Stimulated activated CD8-positive, alpha-beta memory T cell treated with anti-CD3 and anti-CD28 coated beads, Interleukin-7, amount 100 ng/mL, for 1 hour (primary cell): ENCODE measurements around the gene SHLD1.
"Not testable (repeated sequence)": the region's sequence is repeated elsewhere in the genome, so short reads cannot be mapped to it uniquely, and the experiment has no call there.

Source experiments
- DNase-seq, 2 donors: peaks; one replicate each; pipeline ENCODE4 v3.0.0-alpha.2; 2020; ENCODE audit warnings: low read depth in 2 of 2

SHLD1 gene

GRCh38 chr20:5780846-5781217 lies 30.6 kb downstream of the SHLD1 start:
- no peak for DNase-seq

- DNase-seq = not testable (repeated sequence)
Measured at GRCh38 chr20:5781367-5781766, 31.2 kb downstream of the SHLD1 start.

GRCh38 chr20:5781798-5782750 lies 31.9 kb downstream of the SHLD1 start:
- DNase-seq = no peak

- no peak for DNase-seq
Measured at GRCh38 chr20:5784735-5785134, 34.5 kb downstream of the SHLD1 start.

DNA sequence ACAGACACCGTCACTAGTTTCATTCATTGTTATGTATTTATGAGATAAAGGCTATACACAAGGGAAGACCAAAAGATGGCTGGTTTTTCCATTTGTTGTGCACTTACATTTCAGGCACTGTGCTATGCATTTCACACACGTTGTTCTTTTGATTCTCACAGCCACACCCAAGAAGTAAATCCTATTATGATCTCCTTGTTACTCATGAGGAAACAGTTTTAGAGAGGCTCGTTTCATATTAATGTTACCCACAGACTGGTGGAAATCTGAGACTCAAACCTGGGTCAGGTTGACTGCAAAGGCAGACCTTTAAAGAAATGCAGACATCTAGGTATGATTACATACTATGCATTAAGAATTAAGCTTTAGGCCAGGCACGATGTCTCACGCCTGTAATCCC lies 34.9 kb downstream of the SHLD1 start:
- DNase-seq = no peak

GRCh38 chr20:5786930-5787795 lies 37.0 kb downstream of the SHLD1 start:
- DNase-seq = no peak

DNA sequence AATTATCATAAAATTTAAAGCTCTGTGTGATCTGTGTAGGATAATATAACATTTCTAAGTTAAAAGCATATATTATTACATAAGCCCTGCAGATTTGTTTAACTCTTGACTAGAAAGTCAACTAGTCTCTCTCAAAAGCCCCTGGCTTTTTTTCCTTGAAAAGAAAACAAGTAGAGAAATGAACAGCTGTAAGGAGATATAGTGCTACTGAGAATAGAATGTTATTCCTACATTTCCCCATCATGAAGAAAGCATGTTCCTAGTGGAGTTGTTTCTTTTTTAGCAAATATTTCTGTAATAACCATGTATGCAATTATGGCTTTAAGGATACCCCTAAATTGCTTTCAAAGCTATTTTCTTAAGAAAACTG lies 37.6 kb downstream of the SHLD1 start:
- DNase-seq = no peak

DNA sequence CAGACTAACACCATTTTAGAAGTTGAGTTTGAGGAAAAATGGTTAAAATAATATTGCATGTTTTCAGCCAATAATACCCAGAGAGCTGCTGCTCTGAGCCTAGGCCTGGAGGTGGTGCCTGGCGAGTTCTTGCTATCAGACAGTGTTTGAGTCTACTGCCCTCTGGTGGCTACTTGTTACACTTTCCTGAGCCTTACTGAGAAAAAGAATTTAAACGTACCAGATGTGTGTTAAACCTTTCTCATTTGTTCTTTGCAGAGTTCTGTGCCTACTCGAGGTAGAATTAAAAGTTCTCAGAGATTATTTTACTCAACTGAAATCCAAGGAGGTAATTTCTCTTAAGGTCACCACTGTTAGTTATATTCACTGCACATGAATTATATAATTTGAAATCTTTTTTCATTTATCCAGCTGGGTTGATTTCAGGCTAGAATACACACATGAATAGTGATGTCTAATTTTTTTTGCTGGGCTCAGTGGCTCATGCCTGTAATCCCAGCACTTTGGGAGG lies 38.2 kb downstream of the SHLD1 start:
- DNase-seq = peak; percentile 42 to 50

- no peak for DNase-seq
Measured at GRCh38 chr20:5789827-5790226, 39.6 kb downstream of the SHLD1 start.

GRCh38 chr20:5793916-5794315 lies 43.7 kb downstream of the SHLD1 start:
- DNase-seq = no peak

DNA sequence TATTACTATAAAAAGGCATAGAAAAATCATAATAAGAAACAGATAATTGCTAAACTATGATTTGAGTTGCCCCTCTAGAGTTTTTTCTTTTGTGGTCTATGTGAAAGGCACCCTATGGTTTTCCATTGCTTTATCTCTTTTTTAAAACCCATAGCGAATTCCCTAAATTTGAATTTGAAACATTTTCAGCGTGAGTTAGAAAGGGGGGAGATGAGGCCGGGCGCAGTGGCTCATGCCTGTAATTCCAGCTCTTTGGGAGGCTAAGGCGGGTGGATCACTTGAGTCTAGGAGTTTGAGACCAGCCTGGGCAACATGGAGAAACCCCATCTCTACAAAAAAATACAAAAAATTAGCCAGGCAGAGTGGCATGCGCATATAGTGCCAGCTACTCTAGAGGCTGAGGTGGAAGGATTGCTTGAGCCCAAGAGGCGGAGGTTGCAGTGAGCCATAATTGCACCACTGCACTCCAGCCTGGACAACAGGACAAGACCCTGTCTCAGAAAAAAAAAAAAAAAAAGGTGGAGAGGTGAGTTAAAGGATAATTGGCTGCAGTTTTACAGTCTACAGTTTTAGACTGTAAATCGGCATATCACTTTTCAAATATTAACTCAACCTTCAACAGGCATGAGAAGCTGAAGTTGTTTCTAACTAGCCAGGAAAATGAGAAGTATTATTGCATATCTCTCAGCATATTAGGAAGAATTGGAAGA lies 46.3 kb downstream of the SHLD1 start:
- no peak for DNase-seq

DNA sequence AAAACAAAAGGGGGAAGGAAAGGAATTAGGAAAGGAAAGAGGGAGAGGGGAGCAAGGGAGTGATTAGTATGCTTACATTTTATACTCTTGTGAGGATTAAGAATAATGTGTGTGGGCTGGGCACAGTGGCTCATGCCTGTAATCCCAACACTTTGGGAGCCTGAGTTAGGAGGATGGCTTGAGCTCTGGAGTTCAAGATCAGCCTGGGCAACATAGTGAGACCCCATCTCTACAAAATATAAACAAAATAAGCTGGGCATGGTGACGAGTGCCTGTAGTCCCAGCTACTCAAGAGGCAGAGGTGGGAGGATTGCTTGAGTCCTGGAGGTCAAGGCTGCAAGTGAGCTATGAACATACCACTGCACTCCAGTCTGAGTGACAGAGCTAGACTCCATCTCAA lies 47.0 kb downstream of the SHLD1 start:
- no peak for DNase-seq

DNA sequence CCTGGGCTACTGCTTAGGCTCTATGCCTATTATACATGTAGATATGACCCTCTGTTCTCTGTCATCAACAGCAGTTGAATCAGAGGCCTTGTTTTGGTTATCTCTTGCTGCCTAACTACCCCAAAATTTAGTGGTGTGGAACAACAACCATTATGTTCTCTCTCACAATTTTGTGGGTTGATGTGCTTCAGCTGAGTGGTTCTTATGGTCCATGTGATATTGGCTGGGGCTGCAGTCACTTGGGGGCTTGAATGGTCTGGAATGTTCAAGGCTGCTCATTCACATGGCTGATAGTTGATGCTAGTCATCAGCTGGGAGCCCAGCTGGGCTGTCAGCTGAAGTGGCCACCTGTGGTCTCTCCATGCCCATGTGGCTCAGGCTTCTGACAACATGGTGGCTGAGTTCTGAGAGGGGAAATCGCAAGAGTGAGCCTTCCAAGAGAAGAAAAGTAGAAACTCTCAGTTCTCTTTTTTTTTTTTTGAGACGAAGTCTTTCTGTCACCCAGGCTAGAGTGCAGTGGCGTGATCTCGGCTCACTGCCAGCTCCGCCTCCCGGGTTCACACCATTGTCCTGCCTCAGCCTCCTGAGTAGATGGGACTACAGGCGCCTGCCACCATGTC lies 47.8 kb downstream of the SHLD1 start:
- no peak for DNase-seq

DNA sequence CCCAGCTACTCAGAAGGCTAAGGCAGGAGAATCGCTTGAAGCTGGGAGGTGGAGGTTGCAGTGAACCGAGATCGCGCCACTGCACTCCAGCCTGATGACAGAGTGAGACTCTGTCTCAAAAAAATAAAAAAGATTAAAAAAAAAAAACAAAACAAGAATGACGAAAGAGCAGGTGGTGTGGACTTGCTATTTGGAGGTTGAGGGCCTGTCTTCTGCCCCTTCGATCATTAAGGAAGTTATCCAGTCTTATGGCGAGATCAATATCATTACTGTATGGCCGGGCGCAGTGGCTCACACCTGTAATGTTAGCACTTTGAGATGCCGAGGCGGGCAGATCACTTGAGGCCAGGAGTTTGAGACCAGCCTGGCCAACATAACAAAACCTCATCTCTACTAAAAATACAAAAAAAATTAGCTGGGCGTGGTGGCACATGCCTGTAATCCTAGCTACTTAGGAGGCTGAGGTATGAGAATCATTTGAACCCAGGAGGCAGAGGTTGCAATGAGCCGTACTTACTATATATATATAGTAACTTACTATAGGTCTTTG lies 53.6 kb downstream of the SHLD1 start:
- not testable (repeated sequence) for DNase-seq

DNA sequence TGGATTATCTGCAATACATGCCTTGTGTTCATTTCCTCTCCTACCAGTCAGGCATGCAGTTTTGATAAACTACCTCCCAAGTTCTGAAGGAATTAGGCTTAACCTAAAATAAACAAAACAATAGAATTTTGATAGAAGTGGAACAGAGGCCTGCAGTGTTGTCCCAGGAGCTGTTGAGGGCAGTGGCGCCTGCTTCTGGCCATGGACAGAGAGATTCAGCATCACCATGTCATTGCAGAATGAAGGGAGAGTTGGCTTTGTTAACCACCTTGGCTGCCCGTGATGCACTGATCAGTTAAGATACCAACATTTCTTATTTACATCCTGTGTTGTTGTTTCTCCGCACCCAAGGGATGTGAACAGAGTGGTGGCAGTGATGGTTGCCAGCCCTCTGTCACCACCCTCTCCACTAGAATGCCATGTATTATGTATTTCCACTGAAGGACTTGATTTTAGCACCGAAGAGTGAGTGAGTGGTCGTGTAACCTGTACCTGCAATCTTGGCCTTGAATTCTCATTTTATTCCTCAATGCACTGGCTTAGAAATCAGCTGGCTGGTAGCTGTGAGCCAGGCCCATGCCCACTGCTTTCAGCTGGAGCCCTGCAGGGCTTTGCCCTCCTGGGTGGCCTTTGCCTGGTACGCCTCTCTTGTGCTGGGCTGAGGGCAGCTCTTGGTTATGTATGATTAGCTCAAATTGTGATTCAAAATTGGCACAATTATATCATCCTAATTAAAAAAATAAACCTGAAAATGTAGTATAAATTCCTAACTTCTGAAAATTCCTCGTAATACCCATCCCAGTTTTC lies 56.5 kb downstream of the SHLD1 start:
- no peak for DNase-seq

DNA sequence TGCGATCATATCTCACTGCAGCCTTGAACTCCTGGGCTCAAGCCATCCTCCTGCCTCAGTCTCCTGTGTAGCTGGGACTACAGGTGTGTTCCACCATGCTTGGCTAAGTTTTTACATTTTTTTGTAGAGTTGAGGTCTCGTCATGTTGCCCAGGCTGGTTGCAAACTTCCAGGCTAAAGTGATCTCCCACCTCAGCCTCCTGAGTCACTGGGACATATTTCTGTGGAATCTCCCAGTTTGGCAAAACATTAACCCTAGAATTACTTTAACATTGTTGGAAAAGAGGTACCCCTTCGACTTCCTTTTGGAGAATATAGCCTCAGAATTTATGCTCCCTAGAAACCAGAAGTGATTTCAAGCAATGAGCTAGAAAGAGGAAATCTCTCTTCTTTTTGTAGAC lies 57.2 kb downstream of the SHLD1 start:
- no peak for DNase-seq

- DNase-seq = no peak
Measured at GRCh38 chr20:5808901-5809300, 58.7 kb downstream of the SHLD1 start.

GRCh38 chr20:5809495-5809894 lies 59.3 kb downstream of the SHLD1 start:
- DNase-seq = no peak

DNA sequence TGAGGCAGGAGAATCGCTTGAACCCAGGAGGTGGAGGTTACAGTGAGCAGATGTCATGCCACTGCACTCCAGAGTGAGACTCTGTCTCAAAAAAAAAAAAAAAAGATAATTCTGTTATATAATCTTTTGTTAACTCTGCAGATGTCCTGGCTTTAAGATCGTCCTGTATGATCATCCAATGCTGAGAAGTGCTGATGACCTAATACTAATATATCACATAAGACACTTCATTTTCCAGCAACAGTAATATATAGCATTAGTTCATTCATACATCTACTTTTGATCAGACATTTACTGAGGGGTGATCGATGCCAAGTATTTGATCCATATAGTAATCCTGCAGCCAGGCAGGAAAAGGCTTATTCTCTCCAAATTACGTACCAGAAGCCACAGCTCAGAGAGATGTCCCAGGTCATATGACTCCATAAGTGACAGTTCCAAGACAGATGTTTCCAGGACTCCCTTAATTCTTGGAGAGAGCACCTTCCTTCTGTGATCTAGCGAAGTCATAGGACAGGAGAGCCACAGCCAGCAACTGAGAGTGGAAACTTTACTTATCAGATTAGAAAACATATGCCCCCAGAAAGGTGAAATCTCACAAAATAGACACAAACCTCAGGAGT lies 60.7 kb downstream of the SHLD1 start:
- DNase-seq = no peak

- no peak for DNase-seq
Measured at GRCh38 chr20:5811746-5812145, 61.5 kb downstream of the SHLD1 start.
